Mucosa of stomach (tissue), 1 donor: Measurements from ENCODE around the gene SPIRE2.
"Not testable (repeated sequence)": the region's sequence is repeated elsewhere in the genome, so short reads cannot be mapped to it uniquely, and the experiment has no call there.

ENCODE experiments used
- H3K27me3 ChIP-seq: one replicate; pipeline ENCODE4 v1.7.0; 2013; ENCODE audit warnings: mild to moderate bottlenecking, low read length; ENCODE audit not compliant: control insufficient read depth, insufficient read depth
- H3K36me3 ChIP-seq: one replicate; pipeline ENCODE4 v1.7.0; 2013; ENCODE audit warnings: low read length; ENCODE audit not compliant: control insufficient read depth, insufficient read depth
- H3K4me1 ChIP-seq: one replicate; pipeline ENCODE4 v1.7.0; 2013; ENCODE audit warnings: mild to moderate bottlenecking, low read length; ENCODE audit not compliant: control insufficient read depth, insufficient read depth
- H3K4me3 ChIP-seq: one replicate; pipeline ENCODE4 v1.7.0; 2013; ENCODE audit warnings: low read length
- H3K9ac ChIP-seq: one replicate; pipeline ENCODE4 v1.7.0; 2013; ENCODE audit warnings: mild to moderate bottlenecking, low read length, moderate library complexity
- H3K9me3 ChIP-seq: one replicate; pipeline ENCODE4 v1.7.0; 2013; ENCODE audit warnings: mild to moderate bottlenecking, low read length, moderate library complexity; ENCODE audit not compliant: control insufficient read depth
- donor health status: Pancreatic carcinoma.

Gene SPIRE2

GRCh38 chr16:89831810-89832328 is 3.6 kb downstream of the SPIRE2 start:
- H3K36me3 ChIP-seq, result no peaks in the 10 kb centered on the region
- no peak overlapping the region for H3K9ac ChIP-seq
- H3K4me1 ChIP-seq, result peaks cover 67% of the 10 kb centered on the region
- H3K4me3 ChIP-seq, result no peak overlapping the region
- no peaks in the 10 kb centered on the region for H3K9me3 ChIP-seq
- H3K27me3 ChIP-seq, result no peaks in the 10 kb centered on the region

DNA sequence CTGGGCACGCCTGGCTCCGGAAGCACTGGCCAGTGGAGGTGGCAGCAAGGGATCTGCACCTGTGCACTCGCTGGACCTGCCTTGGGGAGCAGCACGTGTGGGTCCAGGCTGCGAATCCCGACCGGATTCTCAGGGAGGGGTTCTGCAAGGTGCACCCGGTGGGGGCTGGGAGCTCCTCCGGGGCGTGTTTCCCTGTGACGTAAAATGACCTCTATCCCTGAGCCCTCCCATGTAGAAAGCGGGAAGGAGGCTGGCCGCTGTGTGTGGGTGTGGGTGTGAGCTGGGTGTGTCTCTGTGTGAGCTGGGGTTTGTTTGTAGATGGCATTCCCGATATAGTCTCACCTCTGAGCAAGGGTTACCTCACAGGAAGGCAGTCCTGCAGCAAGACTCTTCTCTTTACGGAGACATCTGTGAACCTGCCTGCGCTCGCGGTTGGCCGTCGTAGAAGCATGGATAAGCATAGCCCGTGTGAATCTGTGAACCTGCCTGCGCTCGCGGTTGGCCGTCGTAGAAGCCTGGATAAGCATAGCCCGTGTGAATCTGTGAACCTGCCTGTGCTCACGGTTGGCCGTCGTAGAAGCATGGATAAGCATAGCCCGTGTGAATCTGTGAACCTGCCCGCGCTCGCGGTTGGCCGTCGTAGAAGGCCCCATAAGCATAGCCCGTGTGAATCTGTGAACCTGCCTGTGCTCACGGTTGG is 5.5 kb downstream of the SPIRE2 start:
- not testable (repeated sequence) for H3K27me3 ChIP-seq

GRCh38 chr16:89834813-89835363 is 6.6 kb downstream of the SPIRE2 start:
- not testable (repeated sequence) for H3K27me3 ChIP-seq, H3K9me3 ChIP-seq, H3K9ac ChIP-seq, H3K4me3 ChIP-seq, H3K36me3 ChIP-seq
- peaks cover 71% of the 10 kb centered on the region for H3K4me1 ChIP-seq

More for the DNA sequence above, 5.5 kb downstream of the SPIRE2 start:
- H3K36me3 ChIP-seq, H3K9me3 ChIP-seq, H3K4me3 ChIP-seq: not testable (repeated sequence)
- Histone ChIP-seq H3K9ac (peak overlapping the region; percentile 3), H3K4me1 (peaks cover 77% of the 10 kb centered on the region)

GRCh38 chr16:89836484-89836883 is 8.2 kb downstream of the SPIRE2 start:
- H3K36me3 ChIP-seq, H3K9me3 ChIP-seq, H3K4me3 ChIP-seq, H3K9ac ChIP-seq, H3K27me3 ChIP-seq: not testable (repeated sequence)
- peaks cover 64% of the 10 kb centered on the region for H3K4me1 ChIP-seq

- H3K4me3 ChIP-seq, result peak overlapping the region; percentile 22
- no peaks in the 10 kb centered on the region for H3K36me3 ChIP-seq
- no peaks in the 10 kb centered on the region for H3K27me3 ChIP-seq
- peaks cover 59% of the 10 kb centered on the region for H3K4me1 ChIP-seq
- H3K9me3 ChIP-seq, result no peaks in the 10 kb centered on the region
- H3K9ac ChIP-seq, result peak overlapping the region; percentile 66
Observed at GRCh38 chr16:89837014-89837546, 8.8 kb downstream of the SPIRE2 start.

- Histone ChIP-seq H3K9ac (no peak overlapping the region), H3K27me3 (no peaks in the 10 kb centered on the region), H3K36me3 (no peaks in the 10 kb centered on the region), H3K9me3 (no peaks in the 10 kb centered on the region), H3K4me3 (no peak overlapping the region), H3K4me1 (peaks cover 39% of the 10 kb centered on the region)
Observed at GRCh38 chr16:89841275-89841674, 13.0 kb downstream of the SPIRE2 start.

DNA sequence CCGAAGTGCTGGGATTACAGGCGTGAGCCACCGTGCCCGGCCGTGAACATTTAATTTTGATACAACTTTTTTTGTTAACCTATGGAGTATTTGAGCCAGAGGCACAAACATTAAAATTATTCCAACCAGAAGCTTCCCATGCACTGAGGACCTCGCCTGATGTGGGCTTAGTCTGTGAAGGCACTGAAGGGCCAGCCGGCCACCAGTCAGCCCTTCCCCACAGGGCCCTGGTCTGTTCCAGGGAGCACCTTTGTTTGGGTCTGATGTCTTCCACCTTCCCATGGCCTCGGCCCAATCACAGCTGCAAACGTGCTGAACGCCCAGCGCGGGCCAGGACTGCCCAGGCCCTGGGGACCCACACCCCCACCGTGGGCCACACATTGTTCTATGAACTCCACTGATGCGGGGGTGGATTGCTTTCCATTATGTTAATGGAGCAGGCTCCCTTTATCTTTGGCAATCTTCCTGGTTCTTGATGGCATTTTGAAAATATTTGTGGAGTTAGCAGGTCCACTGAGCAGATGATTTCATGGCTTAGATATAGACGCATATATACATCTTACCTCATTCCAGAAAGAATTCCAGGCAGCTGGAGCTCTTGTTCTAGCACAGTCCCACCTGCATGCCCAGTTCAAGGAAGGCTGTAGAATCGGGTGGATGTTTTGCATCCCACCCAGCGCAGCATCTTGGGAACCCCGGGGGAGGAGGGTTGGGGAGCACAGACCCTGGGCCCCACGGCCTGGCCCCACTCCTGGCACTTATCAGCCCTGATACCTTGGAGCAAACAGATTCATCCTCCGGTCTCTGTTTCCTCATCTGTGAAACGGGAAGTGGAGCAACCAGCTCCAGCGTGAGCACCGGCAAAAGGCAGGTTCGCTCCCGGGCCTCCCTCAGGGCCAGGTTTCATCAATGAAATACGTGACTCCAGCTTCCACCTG is 14.5 kb downstream of the SPIRE2 start:
- no peak overlapping the region for H3K9ac ChIP-seq
- H3K9me3 ChIP-seq, result no peaks in the 10 kb centered on the region
- no peak overlapping the region for H3K4me3 ChIP-seq
- H3K27me3 ChIP-seq, result no peaks in the 10 kb centered on the region
- peaks cover 36% of the 10 kb centered on the region for H3K4me1 ChIP-seq
- H3K36me3 ChIP-seq, result no peaks in the 10 kb centered on the region

DNA sequence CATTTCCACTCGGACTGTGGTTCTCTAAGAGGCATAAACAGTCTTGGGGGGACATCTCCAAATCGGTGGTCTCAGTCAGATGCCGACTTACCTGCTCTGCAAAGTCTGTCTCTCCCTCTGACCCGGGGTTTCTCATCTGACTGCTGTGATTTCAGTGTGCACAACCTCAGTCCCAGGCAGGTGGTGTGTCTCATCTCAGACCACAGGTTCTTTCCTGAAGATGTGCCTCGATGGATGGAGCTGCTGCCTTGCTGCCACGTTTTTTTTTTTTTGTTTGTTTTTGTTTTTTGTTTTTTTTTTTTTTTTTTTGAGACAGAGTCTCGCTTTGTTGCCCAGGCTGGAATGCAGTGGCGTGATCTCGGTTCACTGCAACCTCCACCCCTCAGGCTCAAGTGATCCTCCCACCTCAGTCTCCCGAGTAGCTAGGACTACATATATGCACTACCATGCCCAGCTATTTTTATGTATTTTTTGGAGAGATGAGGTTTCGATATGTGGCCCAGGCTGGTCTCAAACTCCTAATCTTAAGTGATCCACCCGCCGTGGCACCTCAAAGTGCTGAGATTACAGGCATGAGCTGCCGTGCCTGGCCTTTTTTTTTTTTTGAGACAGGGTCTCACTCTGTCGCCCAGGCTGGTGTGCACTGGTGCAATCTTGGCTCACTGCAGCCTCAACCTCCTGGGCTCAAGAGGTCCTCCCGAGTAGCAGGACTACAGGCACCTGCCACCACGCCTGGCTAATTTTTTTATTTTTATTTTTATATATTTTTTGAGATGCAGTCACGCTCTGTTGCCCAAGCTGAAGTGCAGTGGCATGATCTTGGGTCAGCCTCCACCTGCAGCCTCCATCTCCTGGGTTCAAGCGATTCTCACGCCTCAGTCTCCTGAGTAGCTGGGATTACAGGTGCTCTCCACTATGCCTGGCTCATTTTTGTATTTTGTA is 15.4 kb downstream of the SPIRE2 start:
- Histone ChIP-seq H3K36me3 (peaks cover 4% of the 10 kb centered on the region), H3K27me3 (no peaks in the 10 kb centered on the region), H3K4me1 (peaks cover 33% of the 10 kb centered on the region), H3K4me3 (no peak overlapping the region), H3K9ac (no peak overlapping the region), H3K9me3 (no peaks in the 10 kb centered on the region)

GRCh38 chr16:89844739-89845339 is 16.6 kb downstream of the SPIRE2 start:
- Histone ChIP-seq H3K4me3 (no peak overlapping the region), H3K27me3 (no peaks in the 10 kb centered on the region), H3K9ac (no peak overlapping the region), H3K4me1 (peaks cover 26% of the 10 kb centered on the region), H3K36me3 (peaks cover 4% of the 10 kb centered on the region), H3K9me3 (no peaks in the 10 kb centered on the region)

DNA sequence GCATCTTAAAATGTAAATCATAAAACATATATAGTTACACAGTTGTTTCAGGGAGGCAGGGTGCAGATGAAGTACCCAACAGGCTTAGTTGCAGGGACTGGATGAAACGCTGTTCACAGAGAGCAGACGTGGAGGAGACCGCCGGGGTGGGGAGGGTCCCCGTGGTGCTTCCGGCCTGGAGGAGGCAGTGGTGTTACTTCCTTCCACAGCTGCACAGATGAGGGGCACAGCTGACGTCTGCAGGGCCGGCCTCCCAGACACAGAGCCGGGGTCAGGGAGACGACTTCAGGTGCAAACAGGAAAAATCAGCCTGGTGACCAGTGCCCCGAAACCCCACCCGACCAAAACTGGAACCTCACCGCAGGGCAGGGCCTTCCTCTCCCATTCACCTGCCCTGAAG is 17.1 kb downstream of the SPIRE2 start:
- Histone ChIP-seq H3K36me3 (peaks cover 4% of the 10 kb centered on the region), H3K4me3 (no peak overlapping the region), H3K9ac (no peak overlapping the region), H3K4me1 (peaks cover 26% of the 10 kb centered on the region), H3K27me3 (no peaks in the 10 kb centered on the region), H3K9me3 (no peaks in the 10 kb centered on the region)
